DND-41 (cell line): ENCODE data around the gene KAT2A.
A peak's percentile ranks its signal among the peaks of the same experiment; 100 is the strongest.
"Not testable (repeated sequence)": the region's sequence is repeated elsewhere in the genome, so short reads cannot be mapped to it uniquely, and the experiment has no call there.

Source experiments
- ATAC-seq: fragments of 200-7000 bp; cut with Tn5 transposase; 3 replicates; pipeline ENCODE4 v1.9.1; 2021; ENCODE audit warnings: low read depth; ENCODE audit not compliant: insufficient read depth
- DNase-seq: peaks from one replicate; pipeline ENCODE4 v3.0.0-alpha.2; 2020
- H2AFZ ChIP-seq: 2 replicates; pipeline ENCODE4 v1.6.0; 2012; ENCODE audit warnings: low read depth, low read length
- H3K27ac ChIP-seq: 2 replicates; pipeline ENCODE4 v1.5.1; 2012; ENCODE audit warnings: low read length, inconsistent platforms
- H3K27me3 ChIP-seq: fragments of 200-600 bp; sonication (generic); 2 replicates; pipeline ENCODE4 v1.6.0; 2012; ENCODE audit warnings: low read length, mild to moderate bottlenecking, inconsistent platforms; ENCODE audit not compliant: insufficient read depth, poor library complexity
- H3K36me3 ChIP-seq: 2 replicates; pipeline ENCODE4 v1.5.1; 2012; ENCODE audit warnings: low read length, inconsistent platforms; ENCODE audit not compliant: insufficient read depth
- H3K4me1 ChIP-seq: 2 replicates; pipeline ENCODE4 v1.5.1; 2012; ENCODE audit warnings: mild to moderate bottlenecking, low read length; ENCODE audit not compliant: insufficient read depth
- H3K4me2 ChIP-seq: 2 replicates; pipeline ENCODE4 v1.6.0; 2012; ENCODE audit warnings: mild to moderate bottlenecking, moderate library complexity, low read length, inconsistent platforms; ENCODE audit not compliant: insufficient read depth
- H3K4me3 ChIP-seq, 2 experiments: fragments of 200-600 bp in 1 of 2; shearing (Covaris generic) in 1 of 2; 2 replicates each; pipeline ENCODE4 v1.5.1; 2012 to 2016; ENCODE audit warnings: inconsistent platforms in 2 of 2, low read length in 2 of 2, mild to moderate bottlenecking in 2 of 2, low read depth in 1 of 2, moderate library complexity in 1 of 2
- H3K79me2 ChIP-seq: 2 replicates; pipeline ENCODE4 v1.6.0; 2012; ENCODE audit warnings: low read length, inconsistent platforms; ENCODE audit not compliant: insufficient read depth
- H3K9ac ChIP-seq: 2 replicates; pipeline ENCODE4 v1.6.0; 2012; ENCODE audit warnings: low read depth, mild to moderate bottlenecking, inconsistent platforms, low read length, moderate library complexity
- H3K9me3 ChIP-seq: 2 replicates; pipeline ENCODE4 v1.5.1; 2012; ENCODE audit warnings: low read length, moderate library complexity, mild to moderate bottlenecking, inconsistent platforms; ENCODE audit not compliant: insufficient read depth, severe bottlenecking
- H4K20me1 ChIP-seq: 2 replicates; pipeline ENCODE4 v1.6.0; 2012; ENCODE audit warnings: low read length; ENCODE audit not compliant: insufficient read depth
- CTCF ChIP-seq: IDR thresholded peaks from 2 replicates; pipeline ENCODE4 v1.5.1; 2012; ENCODE audit warnings: borderline replicate concordance, low read length, moderate library complexity, mild to moderate bottlenecking; ENCODE audit not compliant: poor library complexity, severe bottlenecking; ENCODE audit errors: extremely low read depth
- EZH2 ChIP-seq: IDR thresholded peaks from 3 replicates; pipeline ENCODE4 v1.6.1; 2012; ENCODE audit warnings: borderline replicate concordance, low read depth, mild to moderate bottlenecking, moderate library complexity, low read length, inconsistent platforms; ENCODE audit not compliant: severe bottlenecking

The KAT2A gene

GRCh38 chr17:42155614-42156045 is 34.5 kb upstream of the KAT2A start:
- H2AFZ ChIP-seq = peak overlapping the region; percentile 76
- peak overlapping the region in 1 of 2 experiments; percentile 50; a peak in 2 of 4 replicates for H3K4me3 ChIP-seq
- no peak for DNase-seq
- H3K9me3 ChIP-seq = no peaks in the 10 kb centered on the region
- no peak for TF ChIP-seq EZH2
- no peak for TF ChIP-seq CTCF
- H3K9ac ChIP-seq = no peak overlapping the region; the same call in 1 of the 2 replicates
- 0 out of 2 replicates have a peak overlapping the region, but pooled peaks have one; percentile 14 for H3K27ac ChIP-seq
- H3K36me3 ChIP-seq = peaks cover 9% of the 10 kb centered on the region
- H3K79me2 ChIP-seq = peaks cover 41% of the 10 kb centered on the region
- H3K27me3 ChIP-seq = no peaks in the 10 kb centered on the region
- H3K4me1 ChIP-seq = peaks cover 33% of the 10 kb centered on the region
- H4K20me1 ChIP-seq = peaks cover 22% of the 10 kb centered on the region
- peak overlapping the region; percentile 52 for H3K4me2 ChIP-seq
- no peak for ATAC-seq

- H3K27me3 ChIP-seq = no peaks in the 10 kb centered on the region
- H3K4me3 ChIP-seq = peak overlapping the region; percentile 95
- peak overlapping the region; percentile 75 for H2AFZ ChIP-seq
- H3K36me3 ChIP-seq = peaks cover 17% of the 10 kb centered on the region
- DNase-seq (peak; percentile 27), ATAC-seq (no peak)
- peak overlapping the region; percentile 82 for H3K27ac ChIP-seq
- H3K9me3 ChIP-seq = no peaks in the 10 kb centered on the region
- TF ChIP-seq EZH2 = no peak
- TF ChIP-seq CTCF = no peak
- peaks cover 54% of the 10 kb centered on the region for H3K79me2 ChIP-seq
- H4K20me1 ChIP-seq = peaks cover 25% of the 10 kb centered on the region
- peak overlapping the region; percentile 85 for H3K4me2 ChIP-seq
- H3K4me1 ChIP-seq = peaks cover 33% of the 10 kb centered on the region
- peak overlapping the region; percentile 88 for H3K9ac ChIP-seq
These were observed 33.0 kb upstream of the KAT2A start for GRCh38 chr17:42153919-42154742.

GRCh38 chr17:42146911-42147607 is 25.9 kb upstream of the KAT2A start:
- no peak overlapping the region for H3K4me3 ChIP-seq
- no peak overlapping the region for H3K9ac ChIP-seq
- no peaks in the 10 kb centered on the region for H3K27me3 ChIP-seq
- H2AFZ ChIP-seq = no peak overlapping the region
- H3K9me3 ChIP-seq = no peaks in the 10 kb centered on the region
- ATAC-seq = no peak
- H3K4me1 ChIP-seq = peaks cover 7% of the 10 kb centered on the region
- H3K27ac ChIP-seq = no peak overlapping the region
- H4K20me1 ChIP-seq = peaks cover 45% of the 10 kb centered on the region
- H3K4me2 ChIP-seq = no peak overlapping the region
- DNase-seq = no peak
- no peak for TF ChIP-seq CTCF
- no peak for TF ChIP-seq EZH2
- H3K79me2 ChIP-seq = peaks cover 92% of the 10 kb centered on the region
- peaks cover 52% of the 10 kb centered on the region for H3K36me3 ChIP-seq

GRCh38 chr17:42143138-42143537 is 22.0 kb upstream of the KAT2A start:
- not testable (repeated sequence) for H3K9me3 ChIP-seq, H3K27ac ChIP-seq, DNase-seq, H3K27me3 ChIP-seq, H3K4me1 ChIP-seq, H2AFZ ChIP-seq, ATAC-seq, H3K4me3 ChIP-seq, H3K4me2 ChIP-seq, H3K9ac ChIP-seq
- Histone ChIP-seq H4K20me1 (peaks cover 61% of the 10 kb centered on the region), H3K79me2 (peaks cover 93% of the 10 kb centered on the region), H3K36me3 (peaks cover 46% of the 10 kb centered on the region)
